Measurements from ENCODE around the gene TOMM34. TPM values are rescaled to one million over a fixed set of nuclear protein-coding genes. Genes with fewer than 3 reads are reported as not detected.

TOMM34 gene
- total and polyA plus RNA-seq, 2 experiments from 2014 or later, result 27.4 to 38.7 TPM

DNA sequence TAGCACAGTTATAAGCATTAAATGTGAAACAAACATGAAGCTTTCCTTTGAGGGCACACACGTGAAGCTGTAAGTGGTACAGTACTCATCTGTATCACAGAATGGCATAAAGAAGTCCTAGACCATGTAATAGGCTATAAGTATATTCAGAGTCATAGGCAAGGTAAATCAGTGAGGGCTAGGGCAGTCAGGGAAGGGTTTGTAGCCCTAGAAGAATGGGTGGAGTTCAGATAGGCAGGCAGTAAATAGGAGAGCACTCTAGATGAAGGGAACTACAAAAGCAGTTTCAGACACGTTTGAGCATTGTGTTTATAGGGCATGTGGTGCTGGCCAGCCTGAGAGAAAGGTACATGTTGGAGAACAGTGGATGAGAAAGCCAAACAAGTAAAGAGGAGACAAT lies 65.2 kb downstream of the TOMM34 start:
- no peak overlapping the region for H3K4me2 ChIP-seq
- no peaks in the 10 kb centered on the region for H3K9me2 ChIP-seq (ENCODE audit: insufficient read depth)
- H4K20me1 ChIP-seq (replicated peaks; ENCODE audit: insufficient read depth), result peaks cover 84% of the 10 kb centered on the region
- peaks cover 100% of the 10 kb centered on the region for H3K79me2 ChIP-seq (replicated peaks; ENCODE audit: insufficient read depth)
- DNase-seq (ENCODE audit: low spot score), result no peak
- no peak overlapping the region for H3K4me3 Mint-ChIP-seq
- no peak overlapping the region for H3K27ac ChIP-seq (ENCODE audit: low read depth)
- no peak overlapping the region for H2AFZ ChIP-seq
- H3K27me3 ChIP-seq (ENCODE audit: insufficient read depth), result no peaks in the 10 kb centered on the region
- peaks cover 14% of the 10 kb centered on the region for H3K4me1 Mint-ChIP-seq
- no peak for ATAC-seq
- H3K4me1 ChIP-seq (ENCODE audit: insufficient read depth), result 0 out of 2 replicates have a peak, but pooled peaks cover 3% of the 10 kb centered on the region
- peaks cover 14% of the 10 kb centered on the region for H3K36me3 Mint-ChIP-seq (ENCODE audit: low read depth)
- no peak overlapping the region for H3K27ac Mint-ChIP-seq
- no peaks in the 10 kb centered on the region for H3F3A ChIP-seq (replicated peaks; ENCODE audit: low read depth)
- peaks cover 7% of the 10 kb centered on the region for H3K27me3 Mint-ChIP-seq (ENCODE audit: insufficient read depth, low read depth, poor library complexity)
- H3K9me3 Mint-ChIP-seq, result no peaks in the 10 kb centered on the region
- TF ChIP-seq, protein P1, sequence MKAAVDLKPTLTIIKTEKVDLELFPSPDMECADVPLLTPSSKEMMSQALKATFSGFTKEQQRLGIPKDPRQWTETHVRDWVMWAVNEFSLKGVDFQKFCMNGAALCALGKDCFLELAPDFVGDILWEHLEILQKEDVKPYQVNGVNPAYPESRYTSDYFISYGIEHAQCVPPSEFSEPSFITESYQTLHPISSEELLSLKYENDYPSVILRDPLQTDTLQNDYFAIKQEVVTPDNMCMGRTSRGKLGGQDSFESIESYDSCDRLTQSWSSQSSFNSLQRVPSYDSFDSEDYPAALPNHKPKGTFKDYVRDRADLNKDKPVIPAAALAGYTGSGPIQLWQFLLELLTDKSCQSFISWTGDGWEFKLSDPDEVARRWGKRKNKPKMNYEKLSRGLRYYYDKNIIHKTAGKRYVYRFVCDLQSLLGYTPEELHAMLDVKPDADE (IDR thresholded peaks at IDR 0.05), result no peak
- TF ChIP-seq, protein P2, sequence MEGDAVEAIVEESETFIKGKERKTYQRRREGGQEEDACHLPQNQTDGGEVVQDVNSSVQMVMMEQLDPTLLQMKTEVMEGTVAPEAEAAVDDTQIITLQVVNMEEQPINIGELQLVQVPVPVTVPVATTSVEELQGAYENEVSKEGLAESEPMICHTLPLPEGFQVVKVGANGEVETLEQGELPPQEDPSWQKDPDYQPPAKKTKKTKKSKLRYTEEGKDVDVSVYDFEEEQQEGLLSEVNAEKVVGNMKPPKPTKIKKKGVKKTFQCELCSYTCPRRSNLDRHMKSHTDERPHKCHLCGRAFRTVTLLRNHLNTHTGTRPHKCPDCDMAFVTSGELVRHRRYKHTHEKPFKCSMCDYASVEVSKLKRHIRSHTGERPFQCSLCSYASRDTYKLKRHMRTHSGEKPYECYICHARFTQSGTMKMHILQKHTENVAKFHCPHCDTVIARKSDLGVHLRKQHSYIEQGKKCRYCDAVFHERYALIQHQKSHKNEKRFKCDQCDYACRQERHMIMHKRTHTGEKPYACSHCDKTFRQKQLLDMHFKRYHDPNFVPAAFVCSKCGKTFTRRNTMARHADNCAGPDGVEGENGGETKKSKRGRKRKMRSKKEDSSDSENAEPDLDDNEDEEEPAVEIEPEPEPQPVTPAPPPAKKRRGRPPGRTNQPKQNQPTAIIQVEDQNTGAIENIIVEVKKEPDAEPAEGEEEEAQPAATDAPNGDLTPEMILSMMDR (conservative IDR thresholded peaks at IDR 0.05; ENCODE audit: low read depth in 2 of 2), result no peak
- TF ChIP-seq, protein P3, sequence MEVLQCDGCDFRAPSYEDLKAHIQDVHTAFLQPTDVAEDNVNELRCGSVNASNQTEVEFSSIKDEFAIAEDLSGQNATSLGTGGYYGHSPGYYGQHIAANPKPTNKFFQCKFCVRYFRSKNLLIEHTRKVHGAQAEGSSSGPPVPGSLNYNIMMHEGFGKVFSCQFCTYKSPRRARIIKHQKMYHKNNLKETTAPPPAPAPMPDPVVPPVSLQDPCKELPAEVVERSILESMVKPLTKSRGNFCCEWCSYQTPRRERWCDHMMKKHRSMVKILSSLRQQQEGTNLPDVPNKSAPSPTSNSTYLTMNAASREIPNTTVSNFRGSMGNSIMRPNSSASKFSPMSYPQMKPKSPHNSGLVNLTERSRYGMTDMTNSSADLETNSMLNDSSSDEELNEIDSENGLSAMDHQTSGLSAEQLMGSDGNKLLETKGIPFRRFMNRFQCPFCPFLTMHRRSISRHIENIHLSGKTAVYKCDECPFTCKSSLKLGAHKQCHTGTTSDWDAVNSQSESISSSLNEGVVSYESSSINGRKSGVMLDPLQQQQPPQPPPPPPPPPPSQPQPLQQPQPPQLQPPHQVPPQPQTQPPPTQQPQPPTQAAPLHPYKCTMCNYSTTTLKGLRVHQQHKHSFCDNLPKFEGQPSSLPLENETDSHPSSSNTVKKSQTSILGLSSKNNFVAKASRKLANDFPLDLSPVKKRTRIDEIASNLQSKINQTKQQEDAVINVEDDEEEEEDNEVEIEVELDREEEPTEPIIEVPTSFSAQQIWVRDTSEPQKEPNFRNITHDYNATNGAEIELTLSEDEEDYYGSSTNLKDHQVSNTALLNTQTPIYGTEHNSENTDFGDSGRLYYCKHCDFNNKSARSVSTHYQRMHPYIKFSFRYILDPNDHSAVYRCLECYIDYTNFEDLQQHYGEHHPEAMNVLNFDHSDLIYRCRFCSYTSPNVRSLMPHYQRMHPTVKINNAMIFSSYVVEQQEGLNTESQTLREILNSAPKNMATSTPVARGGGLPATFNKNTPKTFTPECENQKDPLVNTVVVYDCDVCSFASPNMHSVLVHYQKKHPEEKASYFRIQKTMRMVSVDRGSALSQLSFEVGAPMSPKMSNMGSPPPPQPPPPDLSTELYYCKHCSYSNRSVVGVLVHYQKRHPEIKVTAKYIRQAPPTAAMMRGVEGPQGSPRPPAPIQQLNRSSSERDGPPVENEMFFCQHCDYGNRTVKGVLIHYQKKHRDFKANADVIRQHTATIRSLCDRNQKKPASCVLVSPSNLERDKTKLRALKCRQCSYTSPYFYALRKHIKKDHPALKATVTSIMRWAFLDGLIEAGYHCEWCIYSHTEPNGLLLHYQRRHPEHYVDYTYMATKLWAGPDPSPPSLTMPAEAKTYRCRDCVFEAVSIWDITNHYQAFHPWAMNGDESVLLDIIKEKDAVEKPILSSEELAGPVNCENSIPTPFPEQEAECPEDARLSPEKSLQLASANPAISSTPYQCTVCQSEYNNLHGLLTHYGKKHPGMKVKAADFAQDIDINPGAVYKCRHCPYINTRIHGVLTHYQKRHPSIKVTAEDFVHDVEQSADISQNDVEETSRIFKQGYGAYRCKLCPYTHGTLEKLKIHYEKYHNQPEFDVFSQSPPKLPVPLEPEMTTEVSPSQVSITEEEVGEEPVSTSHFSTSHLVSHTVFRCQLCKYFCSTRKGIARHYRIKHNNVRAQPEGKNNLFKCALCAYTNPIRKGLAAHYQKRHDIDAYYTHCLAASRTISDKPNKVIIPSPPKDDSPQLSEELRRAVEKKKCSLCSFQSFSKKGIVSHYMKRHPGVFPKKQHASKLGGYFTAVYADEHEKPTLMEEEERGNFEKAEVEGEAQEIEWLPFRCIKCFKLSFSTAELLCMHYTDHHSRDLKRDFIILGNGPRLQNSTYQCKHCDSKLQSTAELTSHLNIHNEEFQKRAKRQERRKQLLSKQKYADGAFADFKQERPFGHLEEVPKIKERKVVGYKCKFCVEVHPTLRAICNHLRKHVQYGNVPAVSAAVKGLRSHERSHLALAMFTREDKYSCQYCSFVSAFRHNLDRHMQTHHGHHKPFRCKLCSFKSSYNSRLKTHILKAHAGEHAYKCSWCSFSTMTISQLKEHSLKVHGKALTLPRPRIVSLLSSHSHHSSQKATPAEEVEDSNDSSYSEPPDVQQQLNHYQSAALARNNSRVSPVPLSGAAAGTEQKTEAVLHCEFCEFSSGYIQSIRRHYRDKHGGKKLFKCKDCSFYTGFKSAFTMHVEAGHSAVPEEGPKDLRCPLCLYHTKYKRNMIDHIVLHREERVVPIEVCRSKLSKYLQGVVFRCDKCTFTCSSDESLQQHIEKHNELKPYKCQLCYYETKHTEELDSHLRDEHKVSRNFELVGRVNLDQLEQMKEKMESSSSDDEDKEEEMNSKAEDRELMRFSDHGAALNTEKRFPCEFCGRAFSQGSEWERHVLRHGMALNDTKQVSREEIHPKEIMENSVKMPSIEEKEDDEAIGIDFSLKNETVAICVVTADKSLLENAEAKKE (CRISPR knock-in tag; IDR thresholded peaks at IDR 0.05), result no peak
- TF ChIP-seq STAT1 (IDR thresholded peaks at IDR 0.05; ENCODE audit: unreplicated experiment) (no peak), EZH2 (IDR thresholded peaks at IDR 0.05; ENCODE audit: low read depth, unreplicated experiment) (no peak), POLR2AphosphoS5 (IDR thresholded peaks at IDR 0.05; ENCODE audit: low read depth) (no peak), ZNF331 (CRISPR knock-in tag; IDR thresholded peaks at IDR 0.05; ENCODE audit: low read depth) (no peak), JUNB (IDR thresholded peaks at IDR 0.05; ENCODE audit: unreplicated experiment) (no peak), CREB1 (CRISPR knock-in tag; IDR thresholded peaks at IDR 0.05; ENCODE audit: low read depth) (no peak), EZH2phosphoT487 (IDR thresholded peaks at IDR 0.05; ENCODE audit: unreplicated experiment) (no peak), NANOG (IDR thresholded peaks at IDR 0.05; ENCODE audit: borderline replicate concordance) (no peak), ZNF114 (CRISPR knock-in tag; IDR thresholded peaks at IDR 0.05) (no peak)
- TF ChIP-seq, protein P4, sequence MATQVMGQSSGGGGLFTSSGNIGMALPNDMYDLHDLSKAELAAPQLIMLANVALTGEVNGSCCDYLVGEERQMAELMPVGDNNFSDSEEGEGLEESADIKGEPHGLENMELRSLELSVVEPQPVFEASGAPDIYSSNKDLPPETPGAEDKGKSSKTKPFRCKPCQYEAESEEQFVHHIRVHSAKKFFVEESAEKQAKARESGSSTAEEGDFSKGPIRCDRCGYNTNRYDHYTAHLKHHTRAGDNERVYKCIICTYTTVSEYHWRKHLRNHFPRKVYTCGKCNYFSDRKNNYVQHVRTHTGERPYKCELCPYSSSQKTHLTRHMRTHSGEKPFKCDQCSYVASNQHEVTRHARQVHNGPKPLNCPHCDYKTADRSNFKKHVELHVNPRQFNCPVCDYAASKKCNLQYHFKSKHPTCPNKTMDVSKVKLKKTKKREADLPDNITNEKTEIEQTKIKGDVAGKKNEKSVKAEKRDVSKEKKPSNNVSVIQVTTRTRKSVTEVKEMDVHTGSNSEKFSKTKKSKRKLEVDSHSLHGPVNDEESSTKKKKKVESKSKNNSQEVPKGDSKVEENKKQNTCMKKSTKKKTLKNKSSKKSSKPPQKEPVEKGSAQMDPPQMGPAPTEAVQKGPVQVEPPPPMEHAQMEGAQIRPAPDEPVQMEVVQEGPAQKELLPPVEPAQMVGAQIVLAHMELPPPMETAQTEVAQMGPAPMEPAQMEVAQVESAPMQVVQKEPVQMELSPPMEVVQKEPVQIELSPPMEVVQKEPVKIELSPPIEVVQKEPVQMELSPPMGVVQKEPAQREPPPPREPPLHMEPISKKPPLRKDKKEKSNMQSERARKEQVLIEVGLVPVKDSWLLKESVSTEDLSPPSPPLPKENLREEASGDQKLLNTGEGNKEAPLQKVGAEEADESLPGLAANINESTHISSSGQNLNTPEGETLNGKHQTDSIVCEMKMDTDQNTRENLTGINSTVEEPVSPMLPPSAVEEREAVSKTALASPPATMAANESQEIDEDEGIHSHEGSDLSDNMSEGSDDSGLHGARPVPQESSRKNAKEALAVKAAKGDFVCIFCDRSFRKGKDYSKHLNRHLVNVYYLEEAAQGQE (IDR thresholded peaks at IDR 0.05; ENCODE audit: unreplicated experiment), result no peak
- H3K4me3 ChIP-seq, result no peak overlapping the region
- H3K36me3 ChIP-seq (ENCODE audit: insufficient read depth), result peaks cover 6% of the 10 kb centered on the region; the same call in 1 of the 2 replicates

Measured in GM23338 (cell line).